Lower lobe of right lung (tissue), 2 donors: ENCODE results near the gene RSPH1. TPM values are rescaled to one million over a fixed set of nuclear protein-coding genes. Genes with fewer than 3 reads are reported as not detected.

Source experiments
- ATAC-seq, 2 donors: fragments of 200-7000 bp; cut with Tn5 transposase; one replicate each; pipeline ENCODE4 v1.9.1; 2020 to 2022; ENCODE audit warnings: mild to moderate bottlenecking in 2 of 2, moderate library complexity in 2 of 2
- DNase-seq: peaks from one replicate; pipeline ENCODE4 v3.0.0-alpha.2; 2020
- H3K27ac ChIP-seq: fragments of 200-600 bp; one replicate; pipeline ENCODE4 v1.8.0; 2022
- H3K27me3 ChIP-seq: fragments of 200-600 bp; one replicate; pipeline ENCODE4 v1.8.0; 2022; ENCODE audit warnings: low read depth
- H3K36me3 ChIP-seq: fragments of 200-600 bp; one replicate; pipeline ENCODE4 v1.8.0; 2022; ENCODE audit warnings: mild to moderate bottlenecking
- H3K4me1 ChIP-seq: fragments of 200-600 bp; one replicate; pipeline ENCODE4 v1.8.0; 2022
- H3K4me3 ChIP-seq: fragments of 200-600 bp; one replicate; pipeline ENCODE4 v1.8.0; 2022; ENCODE audit warnings: mild to moderate bottlenecking
- H3K9me3 ChIP-seq: fragments of 200-600 bp; one replicate; pipeline ENCODE4 v1.8.0; 2022
- intact Hi-C: fragments of 100-400 bp; cut with DNase I; formaldehyde crosslinking; loops from one replicate; pipeline ENCODE4 v1.11.0; 2022
- total RNA-seq: library from RNA; stranded (reverse); fragmentation: NEBNext Ultra II Directional; extraction: Animal tissue kit (Norgen Biotek cat#: 25700); gene quantifications from one replicate; pipeline ENCODE4 v1.2.1, GENCODE V29; 2021
- TF ChIP-seq, protein P1 (sequence below): fragments of 200-600 bp; IDR thresholded peaks from one replicate; pipeline ENCODE4 v1.8.0; 2022; ENCODE audit warnings: antibody characterized with exemption, mild to moderate bottlenecking
- donor health status: DM: no; HTN: yes; CAD: no; lungs with severe emphysema.

Gene RSPH1
- total RNA-seq, 1 donor from 2014 or later, result 18.1 TPM

- H3K27ac ChIP-seq, result no peak overlapping the region
Observed at GRCh38 chr21:42456457-42456856, 39.6 kb downstream of the RSPH1 start.

GRCh38 chr21:42455754-42456440, 40.1 kb downstream of the RSPH1 start:
- Histone ChIP-seq H3K27me3 (no peaks in the 10 kb centered on the region), H3K9me3 (no peaks in the 10 kb centered on the region), H3K27ac (no peak overlapping the region), H3K36me3 (no peaks in the 10 kb centered on the region), H3K4me3 (no peak overlapping the region), H3K4me1 (no peaks in the 10 kb centered on the region)
- ATAC-seq, result no peak
- intact Hi-C loops, result no loop called here
- DNase-seq, result no peak
- TF ChIP-seq, protein P1, sequence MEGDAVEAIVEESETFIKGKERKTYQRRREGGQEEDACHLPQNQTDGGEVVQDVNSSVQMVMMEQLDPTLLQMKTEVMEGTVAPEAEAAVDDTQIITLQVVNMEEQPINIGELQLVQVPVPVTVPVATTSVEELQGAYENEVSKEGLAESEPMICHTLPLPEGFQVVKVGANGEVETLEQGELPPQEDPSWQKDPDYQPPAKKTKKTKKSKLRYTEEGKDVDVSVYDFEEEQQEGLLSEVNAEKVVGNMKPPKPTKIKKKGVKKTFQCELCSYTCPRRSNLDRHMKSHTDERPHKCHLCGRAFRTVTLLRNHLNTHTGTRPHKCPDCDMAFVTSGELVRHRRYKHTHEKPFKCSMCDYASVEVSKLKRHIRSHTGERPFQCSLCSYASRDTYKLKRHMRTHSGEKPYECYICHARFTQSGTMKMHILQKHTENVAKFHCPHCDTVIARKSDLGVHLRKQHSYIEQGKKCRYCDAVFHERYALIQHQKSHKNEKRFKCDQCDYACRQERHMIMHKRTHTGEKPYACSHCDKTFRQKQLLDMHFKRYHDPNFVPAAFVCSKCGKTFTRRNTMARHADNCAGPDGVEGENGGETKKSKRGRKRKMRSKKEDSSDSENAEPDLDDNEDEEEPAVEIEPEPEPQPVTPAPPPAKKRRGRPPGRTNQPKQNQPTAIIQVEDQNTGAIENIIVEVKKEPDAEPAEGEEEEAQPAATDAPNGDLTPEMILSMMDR, result no peak

More at GRCh38 chr21:42456457-42456856, 39.6 kb downstream of the RSPH1 start:
- H3K9me3 ChIP-seq, result no peaks in the 10 kb centered on the region
- DNase-seq (no peak), ATAC-seq (no peak)
- no peaks in the 10 kb centered on the region for H3K4me1 ChIP-seq
- H3K36me3 ChIP-seq, result no peaks in the 10 kb centered on the region
- H3K27me3 ChIP-seq, result no peaks in the 10 kb centered on the region
- intact Hi-C loops, result no loop called here
- H3K4me3 ChIP-seq, result no peak overlapping the region
- TF ChIP-seq, protein P1, result no peak

- Histone ChIP-seq H3K9me3 (no peaks in the 10 kb centered on the region), H3K27me3 (no peaks in the 10 kb centered on the region), H3K36me3 (no peaks in the 10 kb centered on the region), H3K4me1 (peaks cover 4% of the 10 kb centered on the region), H3K4me3 (no peak overlapping the region), H3K27ac (no peak overlapping the region)
- DNase-seq, result no peak
- TF ChIP-seq, protein P1, result no peak
- intact Hi-C loops, result no loop called here
- no peak for ATAC-seq
Observed at GRCh38 chr21:42455196-42455595, 40.8 kb downstream of the RSPH1 start.

DNA sequence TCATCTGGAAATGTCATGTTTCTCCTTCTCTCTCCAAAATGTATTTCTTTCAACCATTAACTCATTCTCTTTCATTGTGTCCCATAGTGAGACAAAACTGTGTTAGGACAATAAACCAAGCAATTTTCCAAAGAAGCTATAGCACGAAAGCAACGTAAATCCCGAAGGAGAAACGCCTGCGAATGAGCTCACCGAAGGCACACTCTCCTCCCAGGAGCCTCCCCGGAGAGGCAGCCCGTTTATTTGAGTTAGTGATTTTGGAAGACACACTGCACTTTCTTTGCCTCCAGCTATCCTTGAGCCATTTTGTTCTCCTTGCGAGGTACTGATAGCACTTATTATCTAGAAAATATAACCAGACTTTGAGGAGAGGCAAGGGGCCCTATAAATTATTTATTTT, 41.2 kb downstream of the RSPH1 start:
- no peak for DNase-seq
- TF ChIP-seq, protein P1, result no peak
- Histone ChIP-seq H3K27me3 (no peaks in the 10 kb centered on the region), H3K36me3 (no peaks in the 10 kb centered on the region), H3K4me1 (peaks cover 8% of the 10 kb centered on the region), H3K9me3 (no peaks in the 10 kb centered on the region), H3K27ac (no peak overlapping the region), H3K4me3 (no peak overlapping the region)
- intact Hi-C loops, result no loop called here
- no peak for ATAC-seq

- intact Hi-C loops, result no loop called here
- TF ChIP-seq, protein P1, result no peak
- DNase-seq (no peak), ATAC-seq (no peak)
- Histone ChIP-seq H3K9me3 (no peaks in the 10 kb centered on the region), H3K36me3 (no peaks in the 10 kb centered on the region), H3K27me3 (no peaks in the 10 kb centered on the region), H3K4me1 (peaks cover 11% of the 10 kb centered on the region), H3K27ac (no peak overlapping the region), H3K4me3 (no peak overlapping the region)
Observed at GRCh38 chr21:42453986-42454570, 41.9 kb downstream of the RSPH1 start.
